ENCODE results near the gene ANKS3. TPM values are rescaled to one million over a fixed set of nuclear protein-coding genes. Genes with fewer than 3 reads are reported as not detected.

Gene ANKS3
- polyA plus RNA-seq, 2 donors, result 9.3 to 26.8 TPM

DNA sequence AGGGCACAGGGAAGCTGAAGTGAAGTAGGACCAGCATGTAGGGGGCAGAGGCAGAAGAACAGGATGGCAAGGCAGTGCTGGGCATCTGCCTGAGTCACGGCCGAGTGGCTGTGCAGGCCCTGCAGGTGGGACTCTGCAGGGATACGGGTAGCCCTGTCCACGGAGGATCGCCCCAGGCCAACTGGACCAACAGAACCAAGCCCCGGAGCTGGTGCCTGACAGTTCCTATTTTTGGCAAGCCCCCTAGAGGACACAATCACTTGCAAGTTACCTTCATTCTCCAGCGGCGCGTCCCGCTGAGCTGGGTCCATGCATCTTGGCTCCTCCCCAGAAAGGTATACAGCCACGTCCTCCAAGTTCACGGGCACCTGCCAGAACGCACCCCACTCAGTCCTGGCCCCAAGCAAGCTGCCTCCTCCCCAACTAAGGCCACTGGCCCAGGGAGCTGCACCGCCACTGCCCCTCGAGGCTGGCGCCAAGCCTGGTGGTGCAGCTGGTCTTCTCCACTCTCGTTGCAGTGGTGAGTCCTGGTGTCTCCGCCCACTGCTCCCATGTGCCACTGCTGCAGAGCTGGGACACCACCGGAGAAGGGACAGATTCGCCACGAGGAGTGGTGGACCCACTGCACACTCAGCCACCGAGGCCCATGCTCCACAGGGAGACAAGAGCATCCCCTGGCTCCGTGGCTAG lies 26.3 kb upstream of the ANKS3 start:
- WGBS, 2 donors, result 90 to 91% methylated on average over 23 of the region's 23 CpGs

GRCh38 chr16:4755687-4756086 lies 21.6 kb upstream of the ANKS3 start:
- no peaks in the 10 kb centered on the region for H3K27me3 ChIP-seq (ENCODE audit: control insufficient read depth in 1 of 2, insufficient read depth in 2 of 2, low read length in 2 of 2)
- H3K9me3 ChIP-seq (ENCODE audit: control insufficient read depth in 2 of 2, insufficient read depth in 1 of 2, low read depth in 1 of 2, low read length in 1 of 2), result peaks cover 0 to 2% of the 10 kb centered on the region in 2 donors
- WGBS, 2 donors, result 96% methylated on average over 6 of the region's 6 CpGs
- no peak overlapping the region for H3K27ac ChIP-seq (ENCODE audit: low read depth in 2 of 2, low read length in 1 of 2)
- peaks cover 11 to 55% of the 10 kb centered on the region in 2 donors for H3K36me3 ChIP-seq (ENCODE audit: control insufficient read depth in 2 of 2, insufficient read depth in 2 of 2, low read length in 1 of 2)
- no peak overlapping the region for H3K4me3 ChIP-seq (ENCODE audit: low read depth in 1 of 2, low read length in 2 of 2)
- no peaks in the 10 kb centered on the region for H3K4me1 ChIP-seq (ENCODE audit: control insufficient read depth in 2 of 2, insufficient read depth in 2 of 2, low read length in 1 of 2)

More for the DNA sequence above, 26.3 kb upstream of the ANKS3 start:
- Histone ChIP-seq H3K27ac (ENCODE audit: low read depth in 2 of 2, low read length in 1 of 2) (no peak overlapping the region), H3K9me3 (ENCODE audit: control insufficient read depth in 2 of 2, insufficient read depth in 1 of 2, low read depth in 1 of 2, low read length in 1 of 2) (no peaks in the 10 kb centered on the region), H3K4me1 (ENCODE audit: control insufficient read depth in 2 of 2, insufficient read depth in 2 of 2, low read length in 1 of 2) (peaks cover 0 to 1% of the 10 kb centered on the region in 2 donors), H3K36me3 (ENCODE audit: control insufficient read depth in 2 of 2, insufficient read depth in 2 of 2, low read length in 1 of 2) (peaks cover 10 to 45% of the 10 kb centered on the region in 2 donors), H3K27me3 (ENCODE audit: control insufficient read depth in 1 of 2, insufficient read depth in 2 of 2, low read length in 2 of 2) (no peaks in the 10 kb centered on the region), H3K4me3 (ENCODE audit: low read depth in 1 of 2, low read length in 2 of 2) (no peak overlapping the region)

DNA sequence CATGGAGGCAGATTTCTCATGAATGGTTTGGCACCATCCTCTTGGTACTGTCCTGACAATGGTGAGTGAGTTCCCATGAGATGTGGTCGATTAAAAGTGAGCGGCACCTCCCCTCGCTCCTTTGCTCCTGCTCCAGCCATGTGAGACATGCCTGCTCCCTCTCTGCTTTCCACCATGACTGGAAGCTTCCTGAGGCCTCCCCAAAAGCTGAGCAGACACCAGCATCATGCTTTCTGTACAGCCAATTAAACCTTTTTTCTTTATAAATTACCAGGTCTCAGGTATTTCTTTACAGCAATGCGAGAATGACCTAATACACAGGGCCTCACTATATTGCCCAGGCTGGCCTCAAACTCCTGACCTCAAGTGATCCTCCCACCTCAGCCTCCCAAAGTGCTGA lies 20.8 kb upstream of the ANKS3 start:
- Histone ChIP-seq H3K27me3 (ENCODE audit: control insufficient read depth in 1 of 2, insufficient read depth in 2 of 2, low read length in 2 of 2) (no peaks in the 10 kb centered on the region), H3K9me3 (ENCODE audit: control insufficient read depth in 2 of 2, insufficient read depth in 1 of 2, low read depth in 1 of 2, low read length in 1 of 2) (peaks cover 0 to 2% of the 10 kb centered on the region in 2 donors), H3K4me3 (ENCODE audit: low read depth in 1 of 2, low read length in 2 of 2) (no peak overlapping the region), H3K27ac (ENCODE audit: low read depth in 2 of 2, low read length in 1 of 2) (no peak overlapping the region), H3K4me1 (ENCODE audit: control insufficient read depth in 2 of 2, insufficient read depth in 2 of 2, low read length in 1 of 2) (no peaks in the 10 kb centered on the region), H3K36me3 (ENCODE audit: control insufficient read depth in 2 of 2, insufficient read depth in 2 of 2, low read length in 1 of 2) (peaks cover 10 to 47% of the 10 kb centered on the region in 2 donors)
- 99 to 100% methylated on average over 4 of the region's 4 CpGs for WGBS, 2 donors

DNA sequence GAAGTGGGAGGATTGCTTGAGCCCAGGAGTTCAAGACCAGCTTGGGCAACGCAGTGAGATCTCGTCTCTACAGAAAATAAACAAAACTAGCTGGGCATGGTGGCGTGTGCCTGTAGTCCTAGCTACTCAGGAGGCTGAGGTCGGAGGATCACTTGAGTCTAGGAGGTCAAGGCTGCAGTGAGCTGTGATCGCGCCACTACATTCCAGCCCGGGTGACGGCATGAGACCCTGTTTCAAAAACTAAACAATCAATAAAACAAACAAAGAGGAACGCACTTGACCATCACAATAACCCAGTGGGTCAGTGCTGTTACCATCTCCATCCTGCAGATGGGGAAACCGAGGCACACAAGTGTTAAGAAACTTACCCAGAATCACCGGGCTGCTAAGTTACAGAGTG lies 19.2 kb upstream of the ANKS3 start:
- 92 to 94% methylated on average over 11 of the region's 11 CpGs for WGBS, 2 donors
- Histone ChIP-seq H3K27ac (ENCODE audit: low read depth in 2 of 2, low read length in 1 of 2) (no peak overlapping the region), H3K27me3 (ENCODE audit: control insufficient read depth in 1 of 2, insufficient read depth in 2 of 2, low read length in 2 of 2) (no peaks in the 10 kb centered on the region), H3K4me3 (ENCODE audit: low read depth in 1 of 2, low read length in 2 of 2) (no peak overlapping the region), H3K9me3 (ENCODE audit: control insufficient read depth in 2 of 2, insufficient read depth in 1 of 2, low read depth in 1 of 2, low read length in 1 of 2) (peaks cover 0 to 2% of the 10 kb centered on the region in 2 donors), H3K4me1 (ENCODE audit: control insufficient read depth in 2 of 2, insufficient read depth in 2 of 2, low read length in 1 of 2) (no peaks in the 10 kb centered on the region), H3K36me3 (ENCODE audit: control insufficient read depth in 2 of 2, insufficient read depth in 2 of 2, low read length in 1 of 2) (peaks cover 7 to 41% of the 10 kb centered on the region in 2 donors)

DNA sequence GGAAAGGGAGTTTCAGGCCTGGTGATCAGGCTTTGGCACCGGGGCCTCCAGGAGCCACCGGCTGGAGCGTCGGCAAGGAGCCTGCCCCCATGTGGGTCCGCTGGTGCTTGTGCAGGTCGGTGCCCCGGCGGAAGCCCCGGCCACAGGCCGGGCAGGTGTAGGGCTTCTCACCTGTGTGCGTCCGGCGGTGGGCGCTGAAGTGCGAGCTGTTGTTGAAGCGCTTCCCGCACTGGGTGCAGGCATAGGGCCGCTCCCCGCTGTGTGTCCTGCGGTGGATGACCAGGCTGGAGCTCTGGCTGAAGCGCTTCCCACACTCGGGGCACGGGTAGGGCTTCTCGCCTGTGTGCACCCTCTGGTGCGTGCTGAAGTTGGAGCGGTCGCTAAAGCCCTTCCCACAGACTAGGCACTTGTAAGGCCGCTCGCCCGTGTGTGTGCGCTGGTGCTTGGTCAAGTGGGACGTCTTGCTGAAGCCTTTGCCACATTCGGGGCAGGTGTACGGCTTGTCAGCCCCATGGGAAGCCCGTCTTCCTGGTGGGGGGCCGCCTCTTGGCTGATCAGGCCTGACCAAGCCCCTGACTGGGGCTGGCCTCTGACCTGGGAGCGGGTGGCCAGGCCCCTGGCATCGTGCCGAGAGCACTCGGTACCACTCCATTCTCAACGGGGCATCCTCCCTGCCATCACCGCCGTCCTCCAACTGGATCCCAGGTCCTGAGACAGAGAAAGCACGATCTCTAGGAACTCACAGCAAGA lies 18.5 kb upstream of the ANKS3 start:
- H3K4me1 ChIP-seq (ENCODE audit: control insufficient read depth in 2 of 2, insufficient read depth in 2 of 2, low read length in 1 of 2), result no peaks in the 10 kb centered on the region
- no peaks in the 10 kb centered on the region for H3K27me3 ChIP-seq (ENCODE audit: control insufficient read depth in 1 of 2, insufficient read depth in 2 of 2, low read length in 2 of 2)
- 95 to 96% methylated on average over 40 to 44 of the region's 44 CpGs for WGBS, 2 donors
- H3K27ac ChIP-seq (ENCODE audit: low read depth in 2 of 2, low read length in 1 of 2), result no peak overlapping the region
- H3K36me3 ChIP-seq (ENCODE audit: control insufficient read depth in 2 of 2, insufficient read depth in 2 of 2, low read length in 1 of 2), result peaks cover 6 to 38% of the 10 kb centered on the region in 2 donors
- H3K9me3 ChIP-seq (ENCODE audit: control insufficient read depth in 2 of 2, insufficient read depth in 1 of 2, low read depth in 1 of 2, low read length in 1 of 2), result peaks cover 0 to 2% of the 10 kb centered on the region in 2 donors
- no peak overlapping the region for H3K4me3 ChIP-seq (ENCODE audit: low read depth in 1 of 2, low read length in 2 of 2)

DNA sequence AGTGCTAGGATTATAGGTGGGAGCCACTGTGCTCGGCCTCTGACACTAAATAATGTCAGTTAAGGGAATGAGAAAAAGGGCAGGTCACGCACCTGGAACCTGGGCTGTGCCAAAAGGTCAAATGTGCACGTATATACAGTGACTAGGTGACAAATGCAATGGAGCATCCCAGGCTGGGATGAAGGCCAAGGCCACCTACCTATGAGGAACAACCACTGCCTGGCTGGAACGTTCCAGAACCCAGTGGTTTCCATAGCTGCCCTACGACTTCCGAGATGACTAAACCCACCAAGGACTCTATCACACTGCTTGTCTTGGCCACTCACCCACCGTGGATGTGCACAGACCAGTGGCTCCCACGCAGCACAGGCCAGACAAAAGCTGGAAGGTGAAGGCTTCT lies 16.8 kb upstream of the ANKS3 start:
- Histone ChIP-seq H3K4me3 (ENCODE audit: low read depth in 1 of 2, low read length in 2 of 2) (no peak overlapping the region), H3K27me3 (ENCODE audit: control insufficient read depth in 1 of 2, insufficient read depth in 2 of 2, low read length in 2 of 2) (no peaks in the 10 kb centered on the region), H3K27ac (ENCODE audit: low read depth in 2 of 2, low read length in 1 of 2) (no peak overlapping the region), H3K9me3 (ENCODE audit: control insufficient read depth in 2 of 2, insufficient read depth in 1 of 2, low read depth in 1 of 2, low read length in 1 of 2) (peaks cover 0 to 2% of the 10 kb centered on the region in 2 donors), H3K36me3 (ENCODE audit: control insufficient read depth in 2 of 2, insufficient read depth in 2 of 2, low read length in 1 of 2) (peaks cover 6 to 37% of the 10 kb centered on the region in 2 donors), H3K4me1 (ENCODE audit: control insufficient read depth in 2 of 2, insufficient read depth in 2 of 2, low read length in 1 of 2) (peaks cover 0 to 4% of the 10 kb centered on the region in 2 donors)
- 79 to 81% methylated on average over 8 of the region's 8 CpGs for WGBS, 2 donors

DNA sequence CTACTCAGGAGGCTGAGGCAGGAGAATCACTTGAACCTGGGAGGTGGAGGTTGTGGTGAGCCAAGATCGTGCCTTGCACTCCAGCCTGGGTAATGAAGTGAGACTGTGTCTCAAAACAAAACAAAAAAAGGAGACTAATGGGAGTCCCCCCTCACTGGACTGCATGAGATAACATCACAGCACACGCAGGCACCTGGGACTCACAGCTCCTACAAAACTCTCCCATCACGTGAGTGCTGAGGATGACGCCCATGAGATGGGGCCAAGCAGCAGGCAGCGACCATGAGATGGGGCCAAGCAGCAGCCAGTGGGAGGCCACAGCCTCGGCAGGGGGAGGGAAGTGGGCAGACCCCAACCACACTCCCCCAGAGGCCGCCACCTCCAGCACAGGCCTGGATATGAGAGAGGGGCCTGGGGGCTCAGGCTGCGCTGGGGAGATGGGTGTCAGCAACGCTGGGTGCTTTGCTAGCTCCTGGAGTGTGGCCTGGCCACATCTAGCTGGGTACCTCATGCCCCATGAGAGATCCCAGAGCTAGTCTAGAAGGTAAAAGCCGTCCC lies 15.7 kb upstream of the ANKS3 start:
- peaks cover 6 to 33% of the 10 kb centered on the region in 2 donors for H3K36me3 ChIP-seq (ENCODE audit: control insufficient read depth in 2 of 2, insufficient read depth in 2 of 2, low read length in 1 of 2)
- no peaks in the 10 kb centered on the region for H3K27me3 ChIP-seq (ENCODE audit: control insufficient read depth in 1 of 2, insufficient read depth in 2 of 2, low read length in 2 of 2)
- H3K27ac ChIP-seq (ENCODE audit: low read depth in 2 of 2, low read length in 1 of 2), result no peak overlapping the region
- H3K4me3 ChIP-seq (ENCODE audit: low read depth in 1 of 2, low read length in 2 of 2), result no peak overlapping the region
- 86 to 87% methylated on average over 10 of the region's 10 CpGs for WGBS, 2 donors
- H3K9me3 ChIP-seq (ENCODE audit: control insufficient read depth in 2 of 2, insufficient read depth in 1 of 2, low read depth in 1 of 2, low read length in 1 of 2), result peaks cover 0 to under 1% of the 10 kb centered on the region in 2 donors
- peaks cover 0 to 4% of the 10 kb centered on the region in 2 donors for H3K4me1 ChIP-seq (ENCODE audit: control insufficient read depth in 2 of 2, insufficient read depth in 2 of 2, low read length in 1 of 2)

GRCh38 chr16:4748682-4749411 lies 14.8 kb upstream of the ANKS3 start:
- peaks cover 0 to 4% of the 10 kb centered on the region in 2 donors for H3K4me1 ChIP-seq (ENCODE audit: control insufficient read depth in 2 of 2, insufficient read depth in 2 of 2, low read length in 1 of 2)
- 87 to 89% methylated on average over 16 of the region's 16 CpGs for WGBS, 2 donors
- H3K9me3 ChIP-seq (ENCODE audit: control insufficient read depth in 2 of 2, insufficient read depth in 1 of 2, low read depth in 1 of 2, low read length in 1 of 2), result no peaks in the 10 kb centered on the region
- H3K27ac ChIP-seq (ENCODE audit: low read depth in 2 of 2, low read length in 1 of 2), result no peak overlapping the region
- no peaks in the 10 kb centered on the region for H3K27me3 ChIP-seq (ENCODE audit: control insufficient read depth in 1 of 2, insufficient read depth in 2 of 2, low read length in 2 of 2)
- H3K36me3 ChIP-seq (ENCODE audit: control insufficient read depth in 2 of 2, insufficient read depth in 2 of 2, low read length in 1 of 2), result peaks cover 6 to 30% of the 10 kb centered on the region in 2 donors
- no peak overlapping the region for H3K4me3 ChIP-seq (ENCODE audit: low read depth in 1 of 2, low read length in 2 of 2)

Measured in esophagus (tissue), 2 donors.